NCI-H1436 (cell line): ENCODE measurements around the gene CERKL.

Source experiments
- DNase-seq: peaks from one replicate; lab custom pipeline; 2025; lab: John Stamatoyannopoulos, UW

The CERKL gene

GRCh38 chr2:181517685-181518301 lies 139.1 kb downstream of the CERKL start:
- DNase-seq, result no peak

- DNase-seq, result no peak
Measured at GRCh38 chr2:181516992-181517391, 139.9 kb downstream of the CERKL start.

DNA sequence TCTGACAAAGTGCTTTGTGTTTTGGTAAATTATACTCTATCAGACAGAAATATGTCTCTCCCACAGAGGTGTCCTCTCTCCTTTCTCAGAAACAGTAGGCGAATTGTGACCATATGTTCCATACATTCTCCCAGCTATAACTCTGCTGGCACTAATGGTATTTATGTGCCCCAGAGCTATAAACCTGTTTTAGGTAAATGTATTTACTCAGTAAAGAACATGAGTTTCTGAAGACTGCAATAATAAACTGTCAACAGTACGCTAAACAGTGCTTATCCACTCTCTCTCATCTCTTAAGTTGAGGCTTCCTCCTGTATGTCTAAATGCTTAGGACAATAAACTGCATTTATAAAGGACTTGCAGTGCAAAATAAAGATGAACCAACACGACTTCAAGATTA lies 141.2 kb downstream of the CERKL start:
- DNase-seq, result no peak

GRCh38 chr2:181500201-181500600 lies 156.7 kb downstream of the CERKL start:
- no peak for DNase-seq

DNA sequence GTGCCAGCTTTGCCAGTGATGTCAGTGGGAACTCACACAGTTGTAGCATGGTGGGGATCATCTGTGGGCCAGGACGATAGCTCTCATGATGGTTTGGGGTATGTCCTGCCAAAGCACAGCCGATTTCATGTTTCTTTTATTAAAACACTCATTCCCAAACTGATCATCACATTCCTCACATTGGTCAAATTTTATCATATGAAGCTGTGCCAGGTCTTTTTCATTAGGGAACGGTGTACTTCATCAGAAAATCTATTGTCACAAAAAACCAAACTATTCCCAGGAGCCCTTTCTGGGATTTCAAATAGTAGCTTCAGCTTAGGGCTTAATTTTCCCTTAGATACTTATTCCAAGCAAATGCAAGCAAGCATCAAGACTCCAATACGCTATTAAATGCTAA lies 157.7 kb downstream of the CERKL start:
- no peak for DNase-seq
